Renal pelvis (tissue), 4 donors: ENCODE measurements around the gene CD300C. TPM values are rescaled to one million over a fixed set of nuclear protein-coding genes. Genes with fewer than 3 reads are reported as not detected.
"Not testable (repeated sequence)": the region's sequence is repeated elsewhere in the genome, so short reads cannot be mapped to it uniquely, and the experiment has no call there.

Experiments
- DNase-seq: peaks from one replicate; pipeline ENCODE4 v3.0.0-alpha.2; 2013
- polyA plus RNA-seq, 3 donors: library from polyadenylated mRNA; unstranded; fragments of 120-200 nt; gene quantifications; one replicate each; pipeline ENCODE4 v1.2.1, GENCODE V29; 2013; ENCODE audit not compliant: insufficient read length in 3 of 3

The CD300C gene
- polyA plus RNA-seq, 3 donors, result 0.56 to 0.68 (median 0.59) TPM

- DNase-seq, result no peak
These were observed 31.8 kb downstream of the CD300C start for GRCh38 chr17:74513987-74514631.

- DNase-seq, result no peak
These were observed 33.3 kb downstream of the CD300C start for GRCh38 chr17:74512624-74513091.

- no peak for DNase-seq
These were observed 33.9 kb downstream of the CD300C start for GRCh38 chr17:74512036-74512435.

- DNase-seq, result no peak
These were observed 37.8 kb downstream of the CD300C start for GRCh38 chr17:74508156-74508555.

GRCh38 chr17:74503949-74504348 lies 42.0 kb downstream of the CD300C start:
- DNase-seq, result not testable (repeated sequence)

- DNase-seq, result no peak
These were observed 43.1 kb downstream of the CD300C start for GRCh38 chr17:74502861-74503260.

GRCh38 chr17:74499992-74500391 lies 45.9 kb downstream of the CD300C start:
- no peak for DNase-seq

- DNase-seq, result no peak
These were observed 48.4 kb downstream of the CD300C start for GRCh38 chr17:74497471-74497870.

- peak; percentile 79 for DNase-seq
These were observed 52.5 kb downstream of the CD300C start for GRCh38 chr17:74493331-74493833.

- DNase-seq, result no peak
These were observed 54.3 kb downstream of the CD300C start for GRCh38 chr17:74491626-74492025.

Other genes with a start within 250 kb of the CD300C start
- under 1 TPM; 0.22 to 0.96 (median 0.50) TPM for gene KIF19, start 219.9 kb downstream of the CD300C start, polyA plus RNA-seq
- gene BTBD17, start 184.2 kb downstream of the CD300C start, polyA plus RNA-seq, result under 1 TPM; 0.16 to 0.47 (median 0.46) TPM
- under 1 TPM in 2 of 3 donors, not detected in 1; 0.16 to 0.25 TPM for gene GPR142, start 178.6 kb downstream of the CD300C start, polyA plus RNA-seq
- gene GPRC5C, start 114.0 kb downstream of the CD300C start, polyA plus RNA-seq, result 100 to 1,000 TPM; 133 to 151 (median 134) TPM
- 1 to 10 TPM; 1.5 TPM for gene CD300A, start 79.5 kb downstream of the CD300C start, polyA plus RNA-seq
- gene CD300LB, start 14.6 kb downstream of the CD300C start, polyA plus RNA-seq, result under 1 TPM in 2 of 3 donors, not detected in 1; 0.17 to 0.24 TPM
- not detected for gene CD300H, start 21.4 kb upstream of the CD300C start, polyA plus RNA-seq
- under 1 TPM in 1 of 3 donors, not detected in 2; 0.18 TPM for gene CD300LD, start 46.2 kb upstream of the CD300C start, polyA plus RNA-seq
- under 1 TPM; 0.11 to 0.22 (median 0.13) TPM for gene CD300E, start 77.6 kb upstream of the CD300C start, polyA plus RNA-seq
- gene CD300LF, start 166.8 kb upstream of the CD300C start, polyA plus RNA-seq, result under 1 TPM; 0.19 to 0.24 (median 0.23) TPM
- 1 to 10 TPM; 5.3 to 6.8 (median 5.9) TPM for gene RAB37, start 191.1 kb upstream of the CD300C start, polyA plus RNA-seq
- gene NHERF1, start 202.5 kb upstream of the CD300C start, polyA plus RNA-seq, result 100 to 1,000 TPM; 194 to 219 (median 196) TPM
- gene NAT9, start 230.2 kb upstream of the CD300C start, polyA plus RNA-seq, result 10 to 100 TPM; 45.1 to 54.0 (median 54.0) TPM